HG02571 (cell line): ENCODE results near the gene KCNK7.

ENCODE experiments used
- ATAC-seq: cut with Tn5 transposase; IDR thresholded peaks from one replicate; pipeline ENCODE4 v1.9.1; 2021; ENCODE audit warnings: mild to moderate bottlenecking, moderate library complexity; ENCODE audit not compliant: unreplicated experiment

KCNK7 gene

DNA sequence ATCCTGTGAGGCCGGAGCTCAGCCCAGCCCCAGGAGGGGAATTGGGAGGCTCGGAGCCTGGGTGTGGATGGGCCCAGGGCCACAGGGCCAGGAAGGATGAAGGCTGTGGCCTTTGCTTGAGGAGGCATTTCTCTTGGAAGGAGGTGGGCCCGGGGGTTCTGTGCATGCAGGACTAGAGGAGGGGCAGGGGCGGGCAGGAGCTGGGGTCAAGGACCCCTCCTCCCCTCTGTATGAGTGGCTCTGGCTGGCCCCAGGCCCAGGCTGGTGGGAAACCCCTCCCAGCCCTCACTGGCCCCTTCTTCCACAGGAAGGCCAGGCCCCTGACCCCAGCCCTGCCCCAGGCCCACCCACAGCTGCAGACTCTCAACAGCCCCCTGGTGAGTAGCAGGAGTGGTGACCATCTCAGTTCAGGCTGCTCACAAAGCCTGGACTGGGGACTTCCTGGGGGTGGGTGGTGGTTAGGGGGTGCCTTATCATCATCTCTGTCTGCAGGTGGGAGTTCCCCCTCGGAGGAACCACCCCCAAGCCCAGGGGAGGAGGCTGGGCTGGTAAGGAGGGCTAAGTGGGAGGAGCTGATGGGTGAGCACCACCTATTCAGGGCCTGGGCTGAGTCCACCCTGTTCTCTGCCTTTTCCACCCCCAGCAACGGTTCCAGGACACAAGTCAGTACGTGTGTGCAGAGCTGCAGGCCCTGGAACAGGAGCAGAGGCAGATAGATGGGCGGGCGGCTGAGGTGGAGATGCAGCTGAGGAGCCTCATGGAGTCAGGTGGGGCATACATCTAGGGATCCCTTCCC is 6.0 kb downstream of the KCNK7 start:
- ATAC-seq = no peak

GRCh38 chr11:65588199-65589054 is 7.2 kb downstream of the KCNK7 start:
- ATAC-seq = peak; percentile 86

DNA sequence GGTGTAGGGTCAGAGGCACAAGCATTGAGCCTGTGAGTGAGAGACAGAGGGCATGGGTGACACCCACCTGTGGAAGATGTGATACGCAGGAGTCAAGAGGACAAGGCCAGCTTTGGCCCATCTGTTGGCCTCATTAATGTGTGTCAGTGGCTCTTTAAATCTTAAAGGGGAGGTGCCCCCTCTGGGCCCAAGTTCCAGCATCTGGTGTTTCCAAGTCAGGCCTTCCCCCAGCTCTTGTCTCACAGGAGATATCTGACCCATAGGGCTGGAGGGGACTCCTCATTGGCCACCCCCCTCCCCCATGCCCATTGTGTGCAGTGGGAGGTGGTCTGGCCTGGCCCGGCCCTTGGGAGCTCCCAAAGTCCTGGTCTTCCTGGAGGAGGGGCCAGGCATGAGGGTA is 8.9 kb downstream of the KCNK7 start:
- ATAC-seq = no peak

GRCh38 chr11:65586247-65586630 is 9.4 kb downstream of the KCNK7 start:
- no peak for ATAC-seq

- ATAC-seq = no peak
Measured at GRCh38 chr11:65585396-65586246, 10.0 kb downstream of the KCNK7 start.

DNA sequence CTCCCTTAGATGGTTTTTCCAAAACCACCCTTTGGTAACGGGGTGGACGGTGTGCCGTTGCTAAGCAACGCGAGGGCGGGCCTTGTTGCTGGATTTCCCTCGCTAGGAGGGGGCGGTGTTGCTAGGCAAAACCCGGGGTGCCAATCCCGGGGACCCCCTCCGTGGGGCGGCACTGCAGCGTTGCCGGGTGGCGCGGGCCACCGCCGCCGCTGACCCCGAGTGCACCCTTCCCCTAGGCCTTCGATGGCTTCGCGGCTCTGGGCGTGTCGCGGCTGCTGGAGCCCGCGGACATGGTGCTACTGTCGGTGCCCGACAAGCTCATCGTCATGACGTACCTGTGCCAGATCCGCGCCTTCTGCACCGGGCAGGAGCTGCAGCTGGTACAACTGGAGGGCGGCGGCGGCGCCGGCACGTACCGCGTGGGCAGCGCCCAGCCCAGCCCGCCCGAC is 10.9 kb downstream of the KCNK7 start:
- ATAC-seq = no peak

DNA sequence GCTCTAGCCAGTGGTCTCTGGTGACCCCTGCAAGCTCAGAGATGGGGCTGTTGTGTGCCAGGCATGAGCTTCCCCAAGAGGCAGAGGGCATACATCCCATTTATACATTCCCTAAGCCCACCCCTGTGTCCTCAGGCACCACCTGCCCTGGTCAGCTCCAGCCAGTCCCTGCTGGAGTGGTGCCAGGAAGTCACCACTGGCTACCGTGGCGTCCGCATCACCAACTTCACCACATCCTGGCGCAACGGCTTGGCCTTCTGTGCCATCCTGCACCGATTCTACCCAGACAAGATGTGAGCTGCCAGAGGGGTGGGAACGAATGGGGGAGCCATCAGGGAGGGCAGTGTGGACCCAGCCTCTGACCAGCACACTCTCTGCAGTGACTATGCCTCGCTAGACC is 11.5 kb downstream of the KCNK7 start:
- ATAC-seq = no peak

DNA sequence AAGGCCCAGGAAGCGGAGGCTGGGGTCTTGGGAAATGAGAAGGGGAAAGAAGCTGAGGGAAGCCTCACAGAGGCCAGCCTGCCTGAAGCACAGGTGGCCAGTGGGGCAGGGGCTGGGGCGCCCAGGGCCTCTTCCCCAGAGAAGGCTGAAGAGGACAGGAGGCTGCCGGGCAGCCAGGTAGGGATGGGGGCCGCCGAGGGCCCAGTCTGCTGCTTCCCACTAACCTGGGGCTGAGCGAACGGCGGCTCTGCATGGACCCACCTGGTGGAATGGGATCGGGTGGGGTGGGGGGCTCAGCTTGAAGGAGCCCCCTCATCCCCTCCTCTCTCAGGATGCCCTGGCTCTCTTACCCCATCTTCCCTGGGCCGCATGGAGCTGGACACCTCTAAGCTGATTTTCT is 12.0 kb downstream of the KCNK7 start:
- no peak for ATAC-seq

DNA sequence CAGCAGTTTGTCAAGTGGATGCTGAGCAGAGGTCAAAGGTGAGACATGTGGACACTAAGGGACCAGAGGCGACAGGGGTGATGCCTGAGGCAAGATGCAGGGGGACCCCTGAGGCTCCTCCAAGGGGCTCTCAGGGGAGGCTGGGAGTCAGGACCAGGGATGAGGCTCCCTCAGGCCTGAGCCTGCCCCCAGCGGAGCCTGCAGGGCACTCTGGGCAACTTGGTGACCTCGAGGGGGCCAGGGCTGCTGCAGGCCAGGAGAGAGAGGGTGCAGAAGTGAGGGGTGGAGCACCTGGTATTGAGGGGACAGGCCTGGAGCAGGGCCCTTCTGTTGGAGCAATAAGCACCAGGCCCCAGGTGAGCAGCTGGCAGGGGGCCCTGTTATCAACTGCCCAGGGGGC is 13.7 kb downstream of the KCNK7 start:
- no peak for ATAC-seq

GRCh38 chr11:65580756-65581155 is 14.8 kb downstream of the KCNK7 start:
- no peak for ATAC-seq

GRCh38 chr11:65580031-65580692 is 15.4 kb downstream of the KCNK7 start:
- no peak for ATAC-seq

- no peak for ATAC-seq
Measured at GRCh38 chr11:65579291-65579690, 16.3 kb downstream of the KCNK7 start.

GRCh38 chr11:65578667-65579066 is 16.9 kb downstream of the KCNK7 start:
- no peak for ATAC-seq

GRCh38 chr11:65578134-65578533 is 17.5 kb downstream of the KCNK7 start:
- no peak for ATAC-seq

- ATAC-seq = no peak
Measured at GRCh38 chr11:65577756-65578109, 17.9 kb downstream of the KCNK7 start.

DNA sequence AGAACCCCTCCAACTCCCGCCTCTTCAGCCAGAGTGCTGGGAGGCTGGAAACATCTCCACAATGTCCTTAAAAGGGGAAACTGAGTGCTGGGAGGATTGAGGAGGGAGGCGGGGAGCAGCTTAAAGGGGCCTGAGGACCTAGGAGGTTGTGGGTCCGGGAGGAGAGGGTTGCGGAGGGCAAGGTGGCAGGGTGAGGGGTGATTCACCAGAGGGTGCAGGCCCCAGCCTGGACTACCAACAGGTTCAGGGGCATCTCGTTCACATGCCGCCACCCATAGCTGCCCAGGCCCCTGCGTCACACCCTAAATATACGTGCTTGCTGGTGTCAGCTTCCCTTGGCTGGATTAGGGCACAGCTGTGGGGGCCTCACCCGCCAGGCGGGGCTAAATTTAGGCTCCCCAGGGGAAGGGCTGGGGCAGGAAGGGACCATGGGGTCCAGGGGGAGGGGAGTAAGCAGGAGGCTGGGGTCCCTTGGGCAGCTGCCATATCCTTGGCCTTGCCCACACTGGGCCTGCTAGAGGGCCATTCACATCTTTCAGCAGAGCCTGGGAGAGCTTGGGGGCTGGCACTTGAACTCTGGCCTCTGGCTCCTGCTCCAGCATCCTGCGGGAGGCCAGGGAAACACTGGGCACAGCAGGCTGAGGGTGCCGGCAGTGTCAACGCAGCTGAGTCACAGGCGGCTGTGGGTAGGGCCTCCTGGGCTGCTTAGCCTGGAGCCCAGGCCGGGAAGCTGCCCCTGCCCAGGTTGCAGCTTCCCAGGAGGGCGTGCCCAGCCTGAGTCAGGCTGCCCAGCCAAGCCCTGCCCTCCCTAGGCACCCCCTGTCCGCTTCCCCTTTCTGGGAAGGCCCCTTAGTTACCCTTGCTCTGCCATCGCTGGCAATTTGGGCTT is 18.5 kb downstream of the KCNK7 start:
- ATAC-seq = no peak

DNA sequence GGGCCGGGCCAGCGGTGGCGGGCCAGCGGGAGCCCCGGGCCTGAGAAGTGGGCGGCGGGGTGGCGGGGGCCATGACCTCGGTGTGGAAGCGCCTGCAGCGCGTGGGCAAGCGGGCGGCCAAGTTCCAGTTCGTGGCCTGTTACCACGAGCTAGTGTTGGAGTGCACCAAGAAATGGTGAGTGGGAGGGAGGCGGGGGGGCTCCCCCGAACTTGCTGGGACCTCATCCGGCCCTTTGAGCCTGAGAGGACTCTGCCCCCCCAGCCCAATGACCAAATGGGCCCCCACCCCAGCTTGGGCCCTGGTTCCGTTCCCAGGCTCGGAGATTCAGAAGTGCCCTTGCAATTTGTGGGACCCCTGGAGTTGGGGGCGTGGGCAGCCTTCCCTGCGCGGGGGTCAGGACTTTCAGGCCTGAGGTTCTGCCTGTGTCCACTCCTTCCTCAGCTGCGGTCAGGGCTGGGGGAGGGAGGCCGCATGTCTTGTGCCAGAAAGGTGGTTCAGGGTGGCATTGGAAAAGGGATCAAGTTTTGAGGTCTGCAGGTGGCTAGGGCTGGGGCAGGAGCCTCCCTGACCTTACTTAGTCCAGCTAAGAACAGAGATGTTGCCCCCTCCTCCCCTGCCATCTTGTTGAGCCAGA is 19.3 kb downstream of the KCNK7 start:
- ATAC-seq = no peak

- ATAC-seq = peak; percentile 19
Measured at GRCh38 chr11:65575568-65576231, 19.9 kb downstream of the KCNK7 start, which contains the start of gene EHBP1L1. Gene EHBP1L1, plus strand, starts transcription at chr11:65576053. Its CDS starts 250 bp downstream, at chr11:65576303.
